ENCODE data around the gene FOXI1.
A peak's percentile ranks its signal among the peaks of the same experiment; 100 is the strongest.

Gene FOXI1

DNA sequence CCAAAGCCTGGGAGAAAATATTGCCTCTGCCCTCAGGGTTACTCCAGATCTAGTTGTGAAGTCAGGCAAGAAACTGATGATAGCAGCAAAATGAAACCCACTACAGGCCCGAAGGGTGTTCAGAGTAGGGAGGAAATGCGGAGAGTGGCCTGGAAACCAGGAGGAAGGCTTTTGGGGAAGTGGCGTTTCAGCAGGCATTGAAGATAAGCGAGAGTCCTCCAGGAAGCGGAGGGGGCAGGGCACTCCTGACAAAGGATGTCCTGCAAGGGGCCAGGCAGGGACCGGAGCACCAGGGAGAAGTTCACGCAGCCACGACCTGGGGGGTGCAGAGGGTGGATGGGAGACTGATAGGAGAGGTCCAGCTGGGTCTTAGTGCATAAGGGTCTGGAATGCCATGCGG lies 7.8 kb upstream of the FOXI1 start:
- no peak for TF ChIP-seq POLR2AphosphoS5 (IDR thresholded peaks at IDR 0.05; ENCODE audit: borderline replicate concordance, low read depth, low read length)
- no peak for TF ChIP-seq FOXP2 (optimal IDR thresholded peaks at IDR 0.05; ENCODE audit: control extremely low read depth, extremely low read length, insufficient read depth)
- no peak for TF ChIP-seq EZH2 (IDR thresholded peaks at IDR 0.05)
- Histone ChIP-seq H3K4me3 (no peak overlapping the region), H3K36me3 (ENCODE audit: insufficient read depth, low read length) (no peaks in the 10 kb centered on the region), H3K9me3 (ENCODE audit: low read depth, low read length) (no peaks in the 10 kb centered on the region), H3K9ac (ENCODE audit: insufficient read length) (no peak overlapping the region), H3K27ac (no peak overlapping the region)
- DNase-seq (ENCODE audit: low read depth, low spot score) = no peak

DNA sequence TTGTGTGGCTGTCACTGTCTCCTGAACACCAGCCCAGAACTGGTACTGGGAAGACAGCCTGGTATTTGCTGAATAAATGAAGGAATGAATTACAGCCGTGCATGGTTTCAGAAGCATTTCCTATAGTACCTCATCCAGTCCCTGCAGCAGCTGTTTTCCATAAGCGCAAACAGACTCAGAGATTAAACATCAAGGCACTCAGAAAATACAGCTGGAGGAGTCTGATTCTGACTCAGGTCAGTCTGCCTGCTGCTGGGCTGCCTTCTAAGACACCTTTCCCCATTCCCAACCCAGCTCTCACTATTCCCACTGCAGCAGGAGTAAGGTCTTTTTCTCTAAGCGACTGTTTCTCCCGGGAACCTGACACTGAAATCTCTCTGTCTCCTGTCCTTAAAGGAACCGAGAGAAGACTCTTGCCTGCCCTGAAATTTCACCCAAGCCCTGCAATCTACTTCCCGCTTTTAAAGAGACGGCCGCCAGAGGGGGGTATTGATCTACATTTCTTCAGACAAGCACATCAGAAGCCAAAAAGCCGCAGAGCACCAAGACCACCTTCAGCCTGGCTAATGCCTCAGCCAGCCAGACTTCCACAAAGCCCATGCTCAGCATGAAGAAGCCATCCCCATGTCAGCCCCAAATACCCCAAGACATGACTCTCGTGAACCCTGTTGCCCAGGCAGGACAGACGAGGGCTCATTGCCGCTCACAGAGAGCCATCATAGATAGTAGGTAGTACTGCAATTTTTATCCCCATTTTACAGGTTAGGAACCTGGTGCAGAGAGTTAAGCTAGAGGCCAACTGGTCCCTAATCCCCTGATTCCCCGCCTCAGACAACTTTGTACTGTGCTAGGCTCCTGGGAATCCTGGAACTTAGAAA lies 5.4 kb upstream of the FOXI1 start:
- no peak overlapping the region for H3K4me3 ChIP-seq
- H3K27ac ChIP-seq = no peak overlapping the region
- H3K9ac ChIP-seq (ENCODE audit: insufficient read length) = no peak overlapping the region
- DNase-seq (ENCODE audit: low read depth, low spot score) = peak; percentile 18
- no peaks in the 10 kb centered on the region for H3K9me3 ChIP-seq (ENCODE audit: low read depth, low read length)
- TF ChIP-seq FOXP2 (optimal IDR thresholded peaks at IDR 0.05; ENCODE audit: control extremely low read depth, extremely low read length, insufficient read depth) (no peak), EZH2 (IDR thresholded peaks at IDR 0.05) (no peak), POLR2AphosphoS5 (IDR thresholded peaks at IDR 0.05; ENCODE audit: borderline replicate concordance, low read depth, low read length) (no peak)
- H3K36me3 ChIP-seq (ENCODE audit: insufficient read depth, low read length) = no peaks in the 10 kb centered on the region

DNA sequence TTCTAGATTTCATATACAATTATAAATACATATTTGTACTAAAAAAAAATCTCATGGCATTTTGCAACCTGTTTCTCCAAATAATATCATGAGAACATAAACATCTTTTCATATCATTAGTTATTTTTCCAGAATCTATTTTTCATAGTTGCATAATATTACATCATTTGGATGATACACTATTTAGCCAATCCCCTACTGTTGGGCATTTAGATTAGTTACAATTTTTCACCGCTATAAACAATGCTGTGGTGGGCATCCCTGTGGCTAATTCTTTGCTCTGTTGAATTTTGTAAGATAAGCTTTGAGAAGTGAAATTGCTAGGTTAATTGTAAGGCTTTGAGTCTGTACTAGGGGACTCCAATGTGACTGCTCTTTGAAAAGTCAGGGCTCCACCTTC lies 2.2 kb upstream of the FOXI1 start:
- TF ChIP-seq FOXP2 (optimal IDR thresholded peaks at IDR 0.05; ENCODE audit: control extremely low read depth, extremely low read length, insufficient read depth) (no peak), EZH2 (IDR thresholded peaks at IDR 0.05) (no peak), POLR2AphosphoS5 (IDR thresholded peaks at IDR 0.05; ENCODE audit: borderline replicate concordance, low read depth, low read length) (no peak)
- Histone ChIP-seq H3K9me3 (ENCODE audit: low read depth, low read length) (no peaks in the 10 kb centered on the region), H3K9ac (ENCODE audit: insufficient read length) (no peak overlapping the region), H3K36me3 (ENCODE audit: insufficient read depth, low read length) (no peaks in the 10 kb centered on the region), H3K27ac (no peak overlapping the region), H3K4me3 (no peak overlapping the region)
- DNase-seq (ENCODE audit: low read depth, low spot score) = no peak

DNA sequence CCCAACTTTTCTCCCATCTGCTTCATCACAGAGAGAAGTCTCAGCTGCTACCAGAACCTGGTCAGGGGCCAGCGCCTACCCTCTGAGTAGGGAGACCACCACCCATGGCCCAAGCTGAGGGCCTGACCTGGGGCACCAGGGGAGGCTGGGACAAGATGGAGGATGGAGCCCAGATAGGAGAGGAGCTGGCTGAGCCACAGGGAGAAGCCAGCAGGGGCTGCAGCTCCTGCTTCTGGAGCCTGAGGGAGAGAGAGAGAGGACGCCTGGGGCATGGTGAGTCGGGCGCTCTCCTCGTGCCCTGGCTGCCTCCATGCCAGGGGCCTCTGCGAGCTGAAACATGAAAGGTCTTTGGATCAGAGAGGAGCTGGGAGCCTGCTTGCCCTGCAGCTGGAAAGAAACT lies 1.4 kb upstream of the FOXI1 start:
- TF ChIP-seq POLR2AphosphoS5 (IDR thresholded peaks at IDR 0.05; ENCODE audit: borderline replicate concordance, low read depth, low read length) (no peak), EZH2 (IDR thresholded peaks at IDR 0.05) (no peak), FOXP2 (optimal IDR thresholded peaks at IDR 0.05; ENCODE audit: control extremely low read depth, extremely low read length, insufficient read depth) (no peak)
- Histone ChIP-seq H3K36me3 (ENCODE audit: insufficient read depth, low read length) (no peaks in the 10 kb centered on the region), H3K4me3 (no peak overlapping the region), H3K9ac (ENCODE audit: insufficient read length) (no peak overlapping the region), H3K9me3 (ENCODE audit: low read depth, low read length) (no peaks in the 10 kb centered on the region), H3K27ac (no peak overlapping the region)
- no peak for DNase-seq (ENCODE audit: low read depth, low spot score)

DNA sequence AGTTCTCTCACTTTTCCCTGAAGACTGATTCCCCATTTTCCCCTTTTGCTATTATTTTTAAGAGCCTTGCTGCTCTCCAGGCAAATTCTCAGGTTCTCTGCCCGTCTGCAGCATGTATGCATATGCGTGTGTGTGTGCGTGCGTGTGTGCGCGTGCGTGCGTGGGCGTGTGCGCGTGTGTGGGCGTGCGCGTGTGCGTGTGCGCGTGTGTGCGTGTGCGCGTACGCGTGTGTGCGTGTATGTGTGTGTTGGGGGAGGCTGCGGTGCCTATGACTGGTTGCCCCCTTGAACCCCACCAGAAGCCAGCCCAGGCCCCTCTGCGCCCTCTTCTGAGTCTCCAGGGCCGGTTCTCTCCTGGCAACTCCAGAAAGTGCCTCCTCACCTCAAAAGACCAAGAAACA lies 987 bp upstream of the FOXI1 start:
- no peak overlapping the region for H3K9ac ChIP-seq (ENCODE audit: insufficient read length)
- H3K9me3 ChIP-seq (ENCODE audit: low read depth, low read length) = no peaks in the 10 kb centered on the region
- no peaks in the 10 kb centered on the region for H3K36me3 ChIP-seq (ENCODE audit: insufficient read depth, low read length)
- TF ChIP-seq FOXP2 (optimal IDR thresholded peaks at IDR 0.05; ENCODE audit: control extremely low read depth, extremely low read length, insufficient read depth) (no peak), POLR2AphosphoS5 (IDR thresholded peaks at IDR 0.05; ENCODE audit: borderline replicate concordance, low read depth, low read length) (no peak), EZH2 (IDR thresholded peaks at IDR 0.05) (no peak)
- H3K4me3 ChIP-seq = no peak overlapping the region
- no peak for DNase-seq (ENCODE audit: low read depth, low spot score)
- H3K27ac ChIP-seq = no peak overlapping the region

DNA sequence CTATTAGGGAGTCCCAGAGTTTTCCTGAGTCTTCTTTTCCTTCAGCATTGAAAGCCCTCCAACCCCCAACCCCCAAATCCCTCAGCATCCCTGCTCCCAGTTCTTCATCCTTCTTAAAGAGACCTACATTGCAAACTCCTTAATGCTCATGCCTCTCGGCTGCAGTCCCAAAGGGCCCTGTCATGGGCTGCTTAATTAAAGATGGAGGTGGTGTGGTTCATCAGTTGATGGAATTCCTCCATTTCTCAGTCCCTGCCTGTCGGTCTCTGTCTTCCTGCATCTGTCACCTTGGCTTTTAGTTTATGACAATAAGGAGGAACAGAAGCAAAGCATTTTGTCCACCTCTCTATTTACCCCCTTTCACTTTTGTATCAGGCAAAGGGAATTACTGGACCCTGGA lies 2.0 kb downstream of the FOXI1 start:
- TF ChIP-seq EZH2 (IDR thresholded peaks at IDR 0.05) (no peak), FOXP2 (optimal IDR thresholded peaks at IDR 0.05; ENCODE audit: control extremely low read depth, extremely low read length, insufficient read depth) (no peak), POLR2AphosphoS5 (IDR thresholded peaks at IDR 0.05; ENCODE audit: borderline replicate concordance, low read depth, low read length) (no peak)
- Histone ChIP-seq H3K27ac (no peak overlapping the region), H3K4me3 (no peak overlapping the region), H3K36me3 (ENCODE audit: insufficient read depth, low read length) (no peaks in the 10 kb centered on the region), H3K9ac (ENCODE audit: insufficient read length) (no peak overlapping the region), H3K9me3 (ENCODE audit: low read depth, low read length) (no peaks in the 10 kb centered on the region)
- DNase-seq (ENCODE audit: low read depth, low spot score) = no peak

DNA sequence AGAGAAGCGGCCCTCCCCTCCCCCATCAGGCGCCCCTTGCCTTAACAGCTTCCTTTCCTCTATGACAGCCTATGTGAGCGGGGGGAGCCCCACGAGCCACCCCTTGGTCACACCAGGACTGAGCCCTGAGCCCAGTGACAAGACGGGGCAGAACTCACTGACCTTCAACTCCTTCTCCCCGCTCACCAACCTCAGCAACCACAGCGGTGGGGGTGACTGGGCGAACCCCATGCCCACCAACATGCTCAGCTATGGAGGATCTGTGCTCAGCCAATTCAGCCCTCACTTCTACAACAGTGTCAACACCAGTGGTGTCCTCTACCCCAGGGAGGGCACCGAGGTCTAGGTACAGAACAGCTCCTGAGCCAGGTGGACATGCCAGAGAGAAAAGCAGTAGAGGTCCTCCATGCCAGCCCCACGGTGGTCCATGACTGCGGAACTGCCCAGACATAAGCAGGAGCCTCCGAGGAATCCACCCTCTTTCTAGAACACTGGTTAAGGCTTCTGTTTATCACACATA lies 2.6 kb downstream of the FOXI1 start:
- TF ChIP-seq POLR2AphosphoS5 (IDR thresholded peaks at IDR 0.05; ENCODE audit: borderline replicate concordance, low read depth, low read length) (no peak), EZH2 (IDR thresholded peaks at IDR 0.05) (no peak), FOXP2 (optimal IDR thresholded peaks at IDR 0.05; ENCODE audit: control extremely low read depth, extremely low read length, insufficient read depth) (no peak)
- H3K36me3 ChIP-seq (ENCODE audit: insufficient read depth, low read length) = no peaks in the 10 kb centered on the region
- no peak for DNase-seq (ENCODE audit: low read depth, low spot score)

DNA sequence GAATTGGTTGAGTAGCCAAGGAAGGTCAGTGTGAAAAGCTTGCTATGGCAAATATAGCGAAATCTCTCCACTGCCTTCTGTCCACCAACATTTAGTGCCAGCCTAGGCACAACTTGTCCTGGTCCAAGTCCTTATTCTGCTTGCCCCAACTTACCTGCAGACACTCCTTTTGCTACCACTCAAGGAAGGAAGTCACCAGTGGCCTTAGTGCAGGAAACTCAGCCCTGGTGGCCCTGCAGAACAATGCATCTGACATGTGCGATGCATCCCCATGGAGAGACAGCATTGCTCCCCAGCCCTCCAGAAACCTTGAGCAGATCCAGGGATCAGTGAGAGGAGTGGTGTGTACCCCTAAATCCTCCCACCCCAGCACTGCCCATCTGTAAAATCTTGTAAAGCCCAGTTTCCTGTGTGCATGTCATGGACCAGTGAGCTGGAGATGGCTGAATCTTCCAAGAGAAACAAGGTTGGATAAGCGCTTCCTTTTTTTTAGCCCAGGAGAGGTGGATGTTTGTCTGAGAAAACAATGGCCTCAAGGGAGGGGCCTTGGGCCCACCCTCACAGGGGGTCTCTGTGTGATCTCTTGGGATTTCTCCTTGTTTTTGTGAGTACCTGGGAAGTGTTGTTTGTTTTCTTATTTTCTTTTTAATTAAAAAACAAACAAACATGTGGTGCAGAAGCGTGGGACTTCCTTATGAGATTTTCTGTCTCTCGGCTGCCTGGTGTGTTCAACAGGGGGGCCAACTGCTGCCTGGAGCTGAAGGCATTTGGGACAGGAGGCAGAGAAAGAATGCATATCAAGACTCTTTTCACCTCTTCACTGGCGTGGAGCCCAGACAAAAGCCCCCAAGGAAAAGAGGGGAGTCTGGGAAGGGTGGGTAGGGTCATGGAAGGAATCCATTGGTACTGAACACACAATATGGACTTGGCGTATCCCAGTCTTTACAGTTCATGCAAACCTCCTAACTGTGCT lies 3.6 kb downstream of the FOXI1 start:
- Histone ChIP-seq H3K9ac (ENCODE audit: insufficient read length) (no peak overlapping the region), H3K27ac (no peak overlapping the region)
- no peak for DNase-seq (ENCODE audit: low read depth, low spot score)

More for the DNA sequence above, 2.6 kb downstream of the FOXI1 start:
- Histone ChIP-seq H3K4me3 (no peak overlapping the region), H3K9ac (ENCODE audit: insufficient read length) (no peak overlapping the region), H3K9me3 (ENCODE audit: low read depth, low read length) (no peaks in the 10 kb centered on the region), H3K27ac (no peak overlapping the region)

More for the DNA sequence above, 3.6 kb downstream of the FOXI1 start:
- no peaks in the 10 kb centered on the region for H3K9me3 ChIP-seq (ENCODE audit: low read depth, low read length)
- TF ChIP-seq POLR2AphosphoS5 (IDR thresholded peaks at IDR 0.05; ENCODE audit: borderline replicate concordance, low read depth, low read length) = no peak
- TF ChIP-seq FOXP2 (optimal IDR thresholded peaks at IDR 0.05; ENCODE audit: control extremely low read depth, extremely low read length, insufficient read depth) = no peak
- TF ChIP-seq EZH2 (IDR thresholded peaks at IDR 0.05) = no peak
- no peaks in the 10 kb centered on the region for H3K36me3 ChIP-seq (ENCODE audit: insufficient read depth, low read length)
- no peak overlapping the region for H3K4me3 ChIP-seq

Data from SK-N-MC (cell line).